COLO829 (cell line): Measurements from ENCODE around the gene ARID5A.

ENCODE experiments used
- DNase-seq: peaks from one replicate; pipeline ENCODE4 v3.0.0; 2012; ENCODE audit warnings: low spot score

Gene ARID5A

GRCh38 chr2:96506907-96507240 is 29.7 kb upstream of the ARID5A start:
- no peak for DNase-seq

DNA sequence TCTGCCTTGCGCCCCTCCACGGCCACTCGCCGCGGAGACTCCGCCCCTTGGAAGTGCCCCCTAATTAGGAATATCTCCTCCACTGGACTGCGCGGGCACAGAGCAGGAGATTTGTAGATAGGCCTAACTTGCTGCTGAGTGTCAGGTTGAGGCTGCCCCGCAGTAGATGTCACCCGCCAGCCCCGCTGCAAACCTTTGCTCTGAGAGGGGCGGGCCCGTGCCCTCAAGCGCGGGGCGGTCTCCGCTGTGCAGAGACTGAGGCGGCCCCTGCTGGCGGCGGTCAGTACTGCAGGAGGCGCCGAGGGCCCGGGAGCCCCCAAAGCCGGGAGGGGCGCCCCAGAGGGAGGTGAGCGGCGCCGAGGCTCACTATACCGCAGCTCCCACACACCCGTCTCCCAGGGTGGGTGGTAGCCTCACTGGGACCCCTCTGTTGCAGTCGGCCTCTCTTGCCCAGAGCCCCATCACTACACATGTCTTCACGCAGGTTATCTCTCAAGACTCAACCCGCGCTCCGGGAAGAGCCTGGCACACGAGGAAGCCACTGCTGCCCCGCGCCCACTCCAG is 28.5 kb upstream of the ARID5A start:
- DNase-seq = no peak

DNA sequence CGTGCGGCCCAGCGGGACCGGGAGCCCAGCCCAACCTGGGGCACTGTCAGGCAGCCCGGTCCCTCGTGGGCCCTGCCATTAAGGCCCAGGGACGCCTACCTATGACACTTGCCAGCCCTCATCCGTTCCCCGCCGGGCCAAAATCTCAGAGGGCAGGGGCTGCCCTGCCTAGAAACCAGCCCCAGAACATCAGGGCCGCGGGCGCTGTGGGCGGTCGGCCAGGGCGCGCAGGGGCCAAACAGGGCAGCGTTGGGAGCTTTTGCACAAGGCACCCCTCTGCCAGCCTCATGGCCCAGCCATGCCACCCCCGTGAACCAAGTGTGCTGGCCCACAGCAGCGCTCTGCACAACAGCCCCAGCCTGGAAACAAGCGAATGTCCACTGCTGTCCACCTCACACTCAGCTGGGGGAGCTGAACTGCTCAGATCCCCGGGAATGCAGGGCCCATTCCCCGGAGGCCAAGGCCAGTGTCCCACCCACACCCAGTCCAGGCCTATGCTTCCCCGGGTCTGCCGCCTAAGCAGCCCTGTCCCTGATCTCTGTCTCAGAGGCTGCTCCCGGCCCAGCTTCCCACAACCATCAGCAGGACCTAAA is 27.9 kb upstream of the ARID5A start:
- DNase-seq = no peak

DNA sequence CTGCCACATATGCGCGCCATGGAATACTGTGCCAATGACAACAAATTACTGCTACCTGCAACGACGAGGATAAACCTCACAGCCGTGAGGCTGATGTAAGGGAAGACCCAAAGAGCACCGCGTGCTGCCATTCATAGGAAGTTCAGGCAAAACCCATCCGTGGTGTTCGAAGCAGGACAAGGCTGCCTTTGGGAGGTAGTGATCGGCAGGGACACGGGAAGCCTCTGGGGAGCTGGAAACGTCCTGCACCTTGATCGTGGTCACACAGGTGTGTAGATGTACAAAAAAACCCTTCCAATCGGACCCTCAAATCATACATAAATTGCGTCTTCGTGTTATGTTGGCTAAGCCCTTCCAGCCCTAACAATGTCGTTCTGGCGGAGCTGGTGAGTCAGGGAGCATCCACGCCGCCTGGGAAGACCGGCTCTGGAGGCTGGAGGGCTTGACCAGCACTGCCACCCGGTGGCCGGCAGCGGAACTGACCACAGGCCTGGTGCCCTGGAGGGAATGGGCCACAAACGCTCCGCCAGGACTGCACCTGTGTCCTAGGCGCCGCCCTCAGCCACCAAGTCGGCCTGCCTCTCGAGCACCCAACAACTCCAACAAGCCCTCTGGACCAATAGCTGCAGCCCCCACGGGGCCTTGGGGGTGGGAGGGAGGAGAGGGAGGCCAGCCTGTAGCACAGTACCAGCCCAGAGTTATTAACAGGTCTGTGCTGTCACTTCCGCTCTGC is 27.3 kb upstream of the ARID5A start:
- DNase-seq = peak; percentile 65

DNA sequence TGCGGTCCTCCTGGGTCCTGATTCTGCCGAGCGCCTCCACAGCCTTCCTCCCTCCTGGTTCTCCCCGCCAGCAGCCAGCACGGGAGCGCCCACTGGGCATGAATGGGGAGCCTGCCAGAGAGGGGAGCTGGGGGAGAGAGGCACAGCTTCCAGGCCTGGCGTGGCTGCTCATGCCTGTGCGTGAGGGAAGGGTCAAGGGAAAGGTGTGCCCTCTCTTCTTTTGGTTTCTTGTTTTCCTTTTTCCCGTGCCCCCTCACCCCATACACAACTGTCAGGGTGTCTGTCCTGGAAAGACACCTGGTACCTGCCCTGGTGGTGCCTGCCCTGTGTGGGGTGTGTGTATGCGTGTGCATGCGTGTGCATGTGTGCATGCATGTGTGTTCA is 26.7 kb upstream of the ARID5A start:
- no peak for DNase-seq

GRCh38 chr2:96510931-96511595 is 25.5 kb upstream of the ARID5A start:
- no peak for DNase-seq

GRCh38 chr2:96511851-96512250 is 24.7 kb upstream of the ARID5A start:
- DNase-seq = no peak

GRCh38 chr2:96512341-96512740 is 24.2 kb upstream of the ARID5A start:
- DNase-seq = no peak

- DNase-seq = no peak
Measured at GRCh38 chr2:96514521-96514920, 22.0 kb upstream of the ARID5A start.

- DNase-seq = no peak
Measured at GRCh38 chr2:96517079-96517478, 19.5 kb upstream of the ARID5A start.

GRCh38 chr2:96520231-96520630 is 16.3 kb upstream of the ARID5A start:
- no peak for DNase-seq

GRCh38 chr2:96520697-96521096 is 15.9 kb upstream of the ARID5A start:
- DNase-seq = no peak

DNA sequence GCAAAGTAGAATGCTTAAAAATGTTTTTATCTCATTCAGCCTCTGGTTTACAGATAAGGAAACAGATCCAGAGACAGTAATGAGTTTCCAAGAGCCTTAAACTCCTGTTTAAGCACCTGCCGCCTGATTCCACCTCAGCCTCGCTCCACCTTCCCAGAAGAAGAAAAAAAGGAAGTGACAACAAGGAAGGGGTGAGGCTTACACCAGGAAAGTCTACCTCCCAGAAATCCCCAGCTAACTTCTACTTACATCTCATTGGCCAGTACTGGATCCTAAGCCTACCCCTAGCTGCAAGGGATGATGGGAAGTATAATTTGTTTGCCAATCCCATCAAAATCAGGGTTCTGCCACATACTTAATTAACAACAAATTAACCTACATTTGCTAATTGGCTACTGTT is 15.3 kb upstream of the ARID5A start:
- DNase-seq = no peak

- DNase-seq = no peak
Measured at GRCh38 chr2:96522304-96523203, 14.0 kb upstream of the ARID5A start.

- DNase-seq = no peak
Measured at GRCh38 chr2:96523659-96524481, 12.7 kb upstream of the ARID5A start.

GRCh38 chr2:96524482-96525210 is 11.9 kb upstream of the ARID5A start:
- no peak for DNase-seq

DNA sequence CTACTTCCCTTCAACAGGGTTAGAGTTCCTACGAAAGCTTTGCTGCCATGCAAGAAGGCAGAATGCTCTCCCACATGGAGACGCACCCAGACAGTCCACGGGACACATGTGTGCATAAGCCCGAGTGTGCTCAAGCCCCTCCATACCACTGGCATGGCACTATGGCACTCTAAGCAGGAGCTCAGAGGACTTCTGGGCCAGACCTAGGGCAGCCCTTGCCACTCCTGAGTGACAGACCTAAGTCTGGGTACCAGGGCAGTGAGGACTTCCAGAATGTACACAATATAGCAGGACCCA is 11.4 kb upstream of the ARID5A start:
- no peak for DNase-seq

GRCh38 chr2:96526101-96526591 is 10.4 kb upstream of the ARID5A start:
- DNase-seq = no peak

DNA sequence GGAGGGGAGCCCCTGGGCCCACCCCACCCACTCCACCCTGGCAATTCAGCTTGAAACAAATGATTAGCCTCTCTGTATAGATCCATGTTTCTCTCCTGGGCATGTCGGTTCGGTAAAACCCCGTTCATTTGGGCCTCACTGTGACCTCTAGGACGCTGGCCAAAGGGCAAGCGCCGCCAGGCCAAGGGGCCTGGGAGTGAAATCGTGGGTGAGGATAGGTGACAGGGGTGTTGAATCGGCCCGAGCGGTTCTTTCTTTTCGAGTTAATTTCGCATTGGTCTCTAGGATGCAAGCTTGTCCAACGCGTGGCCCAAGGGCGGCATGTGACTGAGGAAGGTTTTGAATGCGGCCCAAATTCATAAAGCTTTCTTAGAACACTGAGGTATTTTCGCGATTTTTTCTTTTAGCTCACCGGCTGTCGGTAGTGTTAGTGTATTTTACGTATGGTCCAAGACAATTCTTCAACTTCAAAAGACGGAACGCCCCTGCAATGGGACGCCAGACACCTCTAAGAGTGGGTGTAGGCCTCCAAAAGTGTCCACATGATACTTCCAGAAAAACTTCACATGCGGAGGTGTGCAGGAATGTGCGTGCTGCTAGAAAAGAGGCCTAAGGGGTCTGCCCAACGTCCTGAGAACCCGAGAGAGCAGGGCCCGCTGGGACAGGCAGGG is 9.8 kb upstream of the ARID5A start:
- no peak for DNase-seq
